ENCODE data around the gene TK2.
"Not testable (repeated sequence)": the region's sequence is repeated elsewhere in the genome, so short reads cannot be mapped to it uniquely, and the experiment has no call there.

Gene TK2

DNA sequence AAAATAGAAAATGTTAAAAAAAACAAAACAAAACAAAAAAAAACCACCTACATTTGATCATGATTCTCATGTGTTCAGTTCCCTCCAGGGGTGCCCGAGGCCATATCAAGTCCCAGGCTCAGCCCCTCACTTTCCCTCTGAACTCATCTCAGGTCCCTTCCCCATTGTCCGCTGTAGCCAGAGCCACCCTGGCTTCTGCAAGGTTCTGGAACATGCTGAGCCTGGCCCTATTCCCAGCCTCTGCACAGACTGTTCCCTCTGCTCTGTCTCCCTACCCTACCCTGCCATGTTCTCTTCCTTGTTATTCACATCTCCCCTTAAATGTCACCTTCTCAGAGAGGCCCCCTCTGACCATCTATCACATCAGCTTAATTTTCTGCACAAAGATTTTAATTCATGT, 46.9 kb downstream of the TK2 start:
- DNase-seq (ENCODE audit: low spot score), result no peak

DNA sequence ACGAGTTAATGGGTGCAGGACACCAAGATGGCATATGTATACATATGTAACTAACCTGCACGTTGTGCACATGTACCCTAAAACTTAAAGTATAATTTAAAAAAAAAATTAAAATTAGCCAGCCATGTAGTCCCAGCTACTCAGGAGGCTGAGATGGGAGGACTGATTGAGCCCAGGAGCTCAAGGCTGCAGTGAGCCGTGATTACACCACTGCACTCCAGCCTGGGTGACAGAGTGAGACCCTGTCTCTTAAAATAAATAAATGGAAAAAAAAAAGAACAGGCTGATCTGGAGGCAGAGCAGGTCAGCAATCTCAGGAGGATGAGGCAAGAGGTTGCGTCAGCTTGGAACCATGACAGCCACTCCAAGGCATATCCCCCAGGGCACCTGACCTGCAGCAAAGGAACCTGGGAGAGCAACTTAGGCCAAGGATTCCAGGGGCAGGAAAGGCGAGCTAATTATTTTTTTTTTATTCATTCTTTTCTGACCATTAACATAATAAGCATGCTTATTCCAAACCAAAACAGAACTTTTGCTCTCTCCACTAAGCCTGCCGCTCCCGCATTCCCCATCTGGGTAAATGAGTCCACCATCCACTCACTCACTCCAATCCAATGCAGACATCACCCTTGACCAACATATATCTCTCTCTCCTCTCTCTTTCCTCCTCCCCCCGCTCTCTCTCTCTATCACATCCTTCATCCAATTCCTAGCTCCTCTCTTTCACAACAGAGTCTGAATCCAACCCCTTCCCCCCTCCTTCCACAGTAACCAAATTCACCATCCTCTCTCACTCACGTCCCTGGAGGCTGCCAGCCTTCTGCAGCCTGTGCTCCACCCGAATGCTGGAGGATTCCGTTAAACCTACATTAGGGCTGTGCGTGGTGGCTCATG, 47.7 kb downstream of the TK2 start:
- no peak for DNase-seq (ENCODE audit: low spot score)

DNA sequence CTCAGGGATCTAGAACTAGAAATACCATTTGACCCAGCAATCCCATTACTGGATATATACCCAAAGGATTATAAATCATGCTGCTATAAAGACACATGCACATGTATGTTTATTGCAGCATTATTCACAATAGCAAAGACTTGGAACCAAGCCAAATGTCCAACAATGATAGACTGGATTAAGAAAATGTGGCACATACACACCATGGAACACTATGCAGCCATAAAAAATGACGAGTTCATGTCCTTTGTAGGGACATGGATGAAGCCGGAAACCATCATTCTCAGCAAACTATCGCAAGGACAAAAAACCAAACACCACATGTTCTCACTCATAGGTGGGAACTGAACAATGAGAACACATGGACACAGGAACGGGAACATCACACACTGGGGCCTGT, 48.4 kb downstream of the TK2 start:
- not testable (repeated sequence) for DNase-seq (ENCODE audit: low spot score)

DNA sequence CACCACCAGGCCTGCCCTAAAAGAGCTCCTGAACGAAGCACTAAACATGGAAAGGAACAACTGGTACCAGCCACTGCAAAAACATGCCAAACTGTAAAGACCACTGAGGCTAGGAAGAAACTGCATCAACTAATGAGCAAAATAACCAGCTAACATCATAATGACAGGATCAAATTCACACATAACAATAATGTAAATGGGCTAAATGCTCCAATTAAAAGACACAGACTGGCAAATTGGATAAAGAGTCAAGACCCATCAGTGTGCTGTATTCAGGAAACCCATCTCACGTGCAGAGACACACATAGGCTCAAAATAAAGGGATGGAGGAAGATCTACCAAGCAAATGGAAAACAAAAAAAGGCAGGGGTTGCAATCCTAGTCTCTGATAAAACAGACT, 52.0 kb downstream of the TK2 start:
- DNase-seq (ENCODE audit: low spot score), result not testable (repeated sequence)

DNA sequence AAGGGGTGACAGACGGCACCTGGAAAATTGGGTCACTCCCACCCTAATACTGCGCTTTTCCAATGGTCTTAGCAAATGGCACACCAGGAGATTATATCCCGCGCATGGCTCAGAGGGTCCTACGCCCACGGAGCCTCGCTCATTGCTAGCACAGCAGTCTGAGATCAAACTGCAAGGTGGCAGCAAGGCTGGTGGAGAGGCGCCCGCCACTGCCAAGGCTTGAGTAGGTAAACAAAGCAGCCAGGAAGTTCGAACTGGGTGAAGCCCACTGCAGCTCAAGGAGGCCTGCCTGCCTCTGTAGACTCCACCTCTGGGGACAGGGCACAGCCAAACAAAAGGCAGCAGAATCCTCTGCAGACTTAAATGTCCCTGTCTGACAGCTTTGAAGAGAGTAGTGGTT, 53.7 kb downstream of the TK2 start:
- not testable (repeated sequence) for DNase-seq (ENCODE audit: low spot score)

DNA sequence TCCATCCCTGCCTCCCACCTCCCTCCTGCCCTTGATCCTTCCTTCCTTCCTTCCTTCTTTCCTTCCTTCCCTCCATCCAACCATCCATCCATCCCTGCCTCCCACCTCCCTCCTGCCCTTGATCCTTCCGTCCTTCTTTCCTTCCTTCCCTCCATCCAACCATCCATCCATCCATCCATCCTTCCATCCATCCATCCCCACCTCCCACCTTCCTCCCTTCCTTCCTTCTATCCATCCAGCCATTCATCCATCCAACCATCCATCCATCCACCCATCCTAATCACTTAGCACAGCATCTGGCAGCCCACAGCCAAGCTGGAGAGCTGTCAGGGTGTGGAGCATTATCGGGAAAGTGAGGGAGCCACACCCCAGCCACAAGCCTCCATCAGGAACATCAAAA, 54.5 kb downstream of the TK2 start:
- no peak for DNase-seq (ENCODE audit: low spot score)

DNA sequence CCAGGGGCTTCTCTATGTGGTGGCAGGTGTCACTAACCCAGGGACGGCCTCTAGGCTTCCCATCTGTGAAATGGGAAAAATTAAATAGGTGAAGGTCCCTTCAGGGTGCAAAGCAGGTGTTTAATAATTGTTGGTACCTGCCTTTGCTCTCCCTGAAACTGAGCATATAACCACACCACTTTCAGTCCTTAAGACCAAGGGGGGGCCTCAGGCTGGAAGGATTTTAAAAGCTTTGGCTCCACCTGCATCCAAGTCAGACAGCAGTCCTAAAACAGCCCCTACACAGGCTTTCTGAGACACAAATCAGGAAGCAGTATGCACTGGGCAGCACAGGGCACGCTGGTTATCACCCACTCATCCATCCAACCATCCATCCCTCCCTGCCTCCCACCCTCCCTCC, 55.0 kb downstream of the TK2 start:
- no peak for DNase-seq (ENCODE audit: low spot score)

DNA sequence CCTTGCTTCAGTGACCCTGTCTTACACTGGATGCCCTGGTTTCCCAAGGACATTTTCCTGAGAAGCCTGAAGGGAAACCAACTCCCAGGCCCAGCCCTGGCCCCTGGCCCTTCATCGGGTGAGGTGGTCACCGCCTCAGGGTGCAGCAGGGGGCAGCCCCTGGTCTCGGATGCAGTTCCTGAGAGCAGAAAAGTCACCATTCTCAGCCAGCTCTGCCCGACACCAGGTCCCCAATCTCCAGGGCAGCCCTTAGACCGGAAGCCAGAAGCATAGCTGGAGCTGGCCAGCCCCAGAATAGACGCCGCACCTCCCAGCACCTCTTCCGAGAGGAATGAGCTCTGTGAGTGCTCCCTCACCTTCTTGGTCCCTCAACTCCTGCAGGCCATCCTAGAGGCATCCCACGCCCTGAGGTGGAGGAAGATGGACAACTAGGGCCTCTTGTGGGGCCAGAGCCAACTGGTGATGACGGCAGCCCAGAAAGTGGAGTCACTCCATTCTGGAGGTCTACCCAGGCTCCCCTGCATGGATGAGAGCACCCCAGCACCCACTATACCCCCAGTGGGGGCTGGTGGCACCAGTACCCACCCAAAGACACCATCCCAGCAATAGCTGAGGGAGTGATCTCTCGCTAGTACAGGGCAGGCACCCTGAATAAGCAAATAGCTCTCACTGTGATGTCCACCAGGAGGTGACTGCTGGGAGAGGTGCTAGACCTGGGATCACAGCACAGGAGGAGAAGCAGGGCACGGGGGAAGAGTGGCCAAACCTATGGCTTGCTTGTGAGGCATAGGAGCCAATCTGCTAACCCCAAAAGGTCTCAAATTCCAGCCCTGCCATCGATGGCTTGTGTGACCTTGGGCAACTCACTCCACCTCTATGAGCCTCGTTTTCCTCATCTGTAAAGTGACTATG, 56.2 kb downstream of the TK2 start:
- DNase-seq (ENCODE audit: low spot score), result no peak

DNA sequence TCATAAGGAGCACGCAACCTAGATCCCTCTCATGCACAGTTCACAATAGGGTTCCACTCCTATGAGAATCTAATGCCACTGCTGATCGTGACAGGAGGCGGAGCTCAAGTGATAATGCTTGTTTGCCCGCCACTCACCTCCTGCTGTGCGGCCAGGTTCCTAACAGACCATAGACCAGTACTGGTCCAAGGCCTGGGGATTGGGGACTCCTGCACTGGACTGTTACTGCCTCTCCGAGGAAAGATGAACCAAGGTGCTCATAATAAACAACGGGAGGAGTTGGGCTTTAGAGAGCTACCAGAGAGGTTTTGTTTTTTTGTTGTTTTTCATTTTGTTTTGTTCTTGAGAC, 58.2 kb downstream of the TK2 start:
- no peak for DNase-seq (ENCODE audit: low spot score)

DNA sequence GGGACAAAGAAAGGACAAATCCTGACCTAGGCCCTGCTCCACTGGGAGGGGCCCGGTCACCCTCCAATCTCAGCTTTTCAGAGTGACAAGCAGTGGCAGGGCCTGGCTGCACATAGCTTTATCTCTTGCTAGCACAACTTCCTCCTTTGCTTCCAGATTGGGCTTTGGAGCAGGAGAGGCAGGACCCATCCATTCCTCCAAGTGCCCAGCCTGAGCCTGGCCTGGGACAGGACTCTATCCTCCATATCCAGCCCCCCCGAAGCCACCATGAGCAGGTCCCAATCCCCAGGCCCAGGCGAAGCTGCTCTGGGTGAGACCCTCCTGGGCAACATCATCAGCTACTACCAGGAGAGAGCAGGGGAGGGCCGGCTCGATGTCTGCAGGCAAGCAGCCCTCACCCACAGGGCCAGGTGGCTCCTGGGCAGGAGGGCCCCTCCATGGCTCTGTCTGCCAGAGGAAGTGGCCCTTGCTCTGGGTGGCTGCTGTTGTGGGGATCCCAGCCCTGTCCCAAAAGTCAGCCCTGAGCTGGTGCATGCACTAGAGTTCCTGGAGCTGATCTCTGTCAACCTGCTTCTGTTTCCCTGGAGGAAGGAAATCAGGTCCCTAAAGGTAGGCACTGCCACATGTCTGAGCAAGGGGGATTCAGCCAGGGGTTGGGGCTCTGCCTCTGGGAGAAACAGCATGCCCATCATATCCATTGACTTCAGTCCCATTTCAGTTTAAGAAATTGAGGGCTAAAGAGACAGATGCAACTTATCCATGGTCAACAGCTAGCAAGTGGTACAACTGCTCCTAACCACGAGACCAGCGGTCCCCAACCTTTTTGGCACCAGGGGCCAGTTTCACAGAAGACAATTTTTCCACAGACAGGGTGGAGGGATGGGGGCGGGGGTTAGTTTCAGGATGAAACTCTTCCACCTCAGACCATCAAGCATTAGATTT, 58.9 kb downstream of the TK2 start:
- DNase-seq (ENCODE audit: low spot score), result no peak

DNA sequence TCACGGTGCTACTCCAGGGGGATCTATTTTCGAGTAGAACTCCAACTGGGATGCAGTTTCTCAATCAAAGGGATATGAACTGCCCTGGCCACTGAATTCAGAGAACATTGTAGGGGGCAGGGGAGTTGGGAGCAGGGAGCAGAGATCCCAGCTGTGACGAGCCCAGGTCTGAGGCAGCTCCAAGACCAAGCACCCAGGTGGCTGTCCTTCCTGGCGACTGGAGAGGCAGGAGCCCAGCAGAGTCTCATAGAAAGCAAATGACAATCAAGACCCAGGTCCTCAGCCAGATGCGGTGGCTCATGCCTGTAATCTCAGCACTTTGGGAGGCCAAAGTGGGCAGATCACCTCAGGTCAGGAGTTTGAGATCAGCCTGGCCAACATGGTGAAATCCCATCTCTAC, 60.1 kb downstream of the TK2 start:
- DNase-seq (ENCODE audit: low spot score), result no peak

DNA sequence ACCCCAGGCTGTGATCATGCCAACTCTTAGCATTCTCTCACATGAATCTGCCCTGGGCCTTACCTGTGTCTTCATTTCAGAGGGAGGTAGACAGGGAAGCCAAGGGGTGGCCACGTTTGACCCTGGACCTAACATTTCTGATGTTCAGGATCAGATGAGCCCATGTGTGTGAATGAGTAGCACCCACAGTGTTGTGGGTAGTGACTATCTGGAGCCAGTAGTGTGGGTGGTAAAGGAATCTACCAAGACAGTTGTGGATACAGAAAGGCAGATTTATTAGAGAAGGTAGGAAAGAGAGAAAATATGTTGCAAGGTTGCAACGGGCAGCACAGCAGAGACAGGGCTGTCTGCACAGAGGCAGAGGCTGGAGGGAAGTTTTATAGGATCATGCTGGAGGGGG, 60.5 kb downstream of the TK2 start:
- no peak for DNase-seq (ENCODE audit: low spot score)

DNA sequence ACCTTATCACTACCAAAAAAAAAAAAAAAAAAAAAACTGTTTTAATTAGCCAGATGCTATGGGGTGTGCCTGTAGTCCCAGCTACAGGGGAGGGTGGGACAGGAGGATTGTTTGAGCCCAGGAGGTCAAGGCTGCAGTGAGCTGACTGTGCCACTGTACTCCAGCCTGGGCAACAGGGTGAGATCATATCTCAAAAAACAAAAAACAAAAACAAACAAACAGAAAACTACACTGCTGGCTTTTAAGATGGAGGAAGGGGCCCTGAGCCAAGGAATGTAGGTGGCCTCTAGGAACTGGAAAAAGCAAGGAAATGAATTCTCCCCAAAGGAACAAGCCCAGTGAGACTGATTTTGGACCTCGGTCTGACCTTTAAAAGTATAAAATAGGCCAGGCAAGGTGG, 61.4 kb downstream of the TK2 start:
- DNase-seq (ENCODE audit: low spot score), result no peak

DNA sequence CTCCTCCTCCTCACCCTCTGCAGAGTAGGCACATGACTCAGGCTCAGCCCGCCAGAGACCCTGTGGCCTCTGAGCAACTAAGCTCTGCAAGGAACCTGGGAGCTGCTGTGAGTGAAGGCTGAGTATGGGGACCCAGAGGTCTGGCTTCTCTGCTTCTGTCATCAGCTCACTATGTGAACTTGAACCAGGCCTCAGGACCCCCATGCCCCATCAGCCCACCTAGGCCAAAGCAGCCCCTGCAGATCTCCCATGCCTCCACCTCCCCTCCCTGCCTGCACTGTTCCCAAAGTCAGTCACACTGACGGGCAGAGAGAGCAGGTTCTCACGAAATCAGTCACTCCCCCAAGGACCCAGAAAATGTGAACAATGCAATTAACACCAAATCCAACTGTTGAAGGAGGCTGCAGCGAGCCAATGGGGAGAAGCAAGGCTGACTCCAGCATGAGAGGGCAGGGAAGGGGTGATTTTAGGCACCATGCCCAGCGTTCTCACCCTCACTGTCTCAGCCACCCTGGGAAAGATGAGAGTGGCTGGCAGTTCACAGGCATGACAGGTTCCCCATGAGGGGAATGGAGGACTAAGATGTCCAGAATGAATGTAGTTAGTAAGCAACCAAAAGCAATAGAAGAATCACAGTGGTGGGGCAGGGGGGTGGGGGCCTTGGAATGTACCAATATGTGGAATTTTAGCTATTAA, 62.2 kb downstream of the TK2 start:
- no peak for DNase-seq (ENCODE audit: low spot score)

DNA sequence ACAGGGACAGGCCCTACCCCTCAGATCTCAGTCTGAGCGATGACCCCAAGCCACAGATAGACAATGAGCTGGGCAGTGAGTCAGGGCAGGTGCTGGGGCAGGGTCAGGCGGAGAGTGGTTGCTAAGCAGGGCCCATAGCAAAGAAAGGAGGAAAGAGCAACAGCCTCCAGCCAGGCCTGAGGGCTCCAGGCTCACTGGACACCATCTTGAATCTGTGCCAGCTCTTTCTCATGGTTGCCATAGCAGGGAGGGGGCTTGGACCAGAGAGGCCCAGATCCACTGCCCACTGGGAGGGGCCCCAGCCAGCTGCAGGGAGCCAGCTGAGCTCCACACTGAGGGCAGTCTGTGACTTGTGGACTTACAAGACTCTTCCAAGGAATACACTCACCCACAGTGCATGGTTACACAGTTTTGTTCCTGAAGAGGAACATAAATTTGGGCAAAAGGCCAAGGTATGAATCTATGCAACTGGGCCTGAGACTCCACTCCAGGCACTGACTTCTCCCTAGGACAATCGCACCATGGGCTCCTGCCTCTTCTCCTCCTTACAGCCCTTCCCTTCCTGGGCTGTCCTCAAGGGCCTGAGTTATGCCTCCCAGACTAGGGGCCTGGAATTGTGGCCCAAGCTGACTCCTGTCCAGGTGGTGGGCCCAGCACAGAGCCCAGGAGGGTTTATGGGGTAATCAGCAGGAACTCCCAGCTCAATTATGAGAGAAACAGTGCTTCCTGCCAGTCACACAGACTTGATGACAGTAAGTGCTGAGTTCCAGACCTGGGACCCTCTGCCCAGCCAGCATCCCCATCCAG, 62.9 kb downstream of the TK2 start:
- DNase-seq (ENCODE audit: low spot score), result no peak

DNA sequence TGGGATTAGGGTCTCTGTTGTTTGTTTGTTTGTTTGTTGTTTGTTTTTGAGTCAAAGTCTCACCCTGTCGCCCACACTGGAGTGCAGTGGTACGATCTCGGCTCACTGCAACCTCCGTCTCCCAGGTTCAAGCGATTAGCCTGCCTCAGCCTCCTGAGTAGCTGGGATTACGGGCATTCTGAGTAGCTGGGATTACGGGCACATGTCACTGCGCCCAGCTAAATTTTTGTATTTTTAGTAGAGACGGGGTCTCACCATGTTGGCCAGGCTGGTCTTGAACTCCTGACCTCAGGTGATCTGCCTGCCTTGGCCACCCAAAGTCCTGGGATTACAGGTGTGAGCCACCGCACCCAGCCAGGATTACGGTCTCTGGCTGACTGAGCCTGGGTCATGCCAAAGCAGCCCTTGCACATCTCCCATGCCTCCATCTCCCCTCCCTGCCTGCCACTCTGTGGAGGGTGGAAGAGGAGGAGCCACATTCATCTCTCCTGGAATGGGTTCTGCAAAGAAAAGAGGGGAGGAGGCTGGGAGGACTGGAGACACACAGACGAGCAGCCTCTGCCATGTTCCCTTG, 63.6 kb downstream of the TK2 start:
- DNase-seq (ENCODE audit: low spot score), result no peak

DNA sequence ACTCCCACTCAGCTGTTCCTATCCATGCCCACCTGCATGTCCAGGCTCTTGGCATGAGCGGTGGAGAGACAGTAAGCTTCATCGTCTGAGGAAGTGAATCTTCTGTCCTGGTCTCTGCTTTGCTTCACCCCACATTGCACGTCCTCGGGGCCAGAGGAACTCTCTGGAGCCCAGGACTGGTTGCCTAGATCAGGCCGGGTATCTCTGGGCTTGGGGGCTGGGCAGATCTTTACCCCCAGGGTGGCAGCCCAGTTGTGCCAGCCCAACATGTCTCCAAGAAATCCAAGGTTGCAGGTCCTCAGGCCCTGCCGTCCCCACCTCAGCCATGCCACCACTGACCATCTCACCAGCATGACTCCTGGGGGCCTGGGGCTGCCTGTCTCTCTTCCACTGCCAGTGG, 64.5 kb downstream of the TK2 start:
- no peak for DNase-seq (ENCODE audit: low spot score)

DNA sequence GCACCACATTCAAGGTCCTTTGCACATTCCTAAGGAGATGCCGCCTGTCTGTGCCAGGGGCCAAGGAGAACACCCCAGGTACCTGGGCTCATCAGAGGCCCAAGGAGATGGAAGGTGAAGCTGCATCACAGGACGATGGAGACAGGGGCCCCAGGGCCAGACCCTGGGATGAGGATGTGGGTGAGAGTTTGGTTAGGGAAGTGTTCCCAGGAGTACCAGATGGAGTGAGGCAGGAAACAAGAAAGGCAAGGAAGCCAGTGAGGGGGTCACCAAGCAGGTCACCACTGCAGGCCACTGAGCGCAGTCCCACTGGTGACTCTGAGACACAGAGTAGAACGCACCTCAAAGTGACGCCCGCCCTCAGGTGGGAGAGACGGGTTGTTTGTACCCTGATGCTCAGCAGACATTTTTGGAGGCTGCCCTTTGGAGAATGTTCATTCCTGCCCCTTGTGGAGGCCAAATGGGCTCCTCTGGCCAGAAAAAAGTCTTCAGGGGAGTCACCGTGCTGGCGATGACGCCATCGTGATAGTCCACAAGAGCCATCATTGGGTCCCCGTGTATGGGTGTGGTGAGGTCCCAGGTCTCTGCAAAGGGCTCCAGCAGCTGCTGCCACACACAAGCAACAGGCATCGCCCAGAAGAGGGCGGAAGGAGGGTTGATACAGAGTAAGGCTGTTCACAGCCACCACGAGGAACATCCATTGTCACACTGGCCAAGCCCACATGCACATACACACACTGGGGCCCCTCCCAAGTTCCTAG, 65.3 kb downstream of the TK2 start:
- no peak for DNase-seq (ENCODE audit: low spot score)

DNA sequence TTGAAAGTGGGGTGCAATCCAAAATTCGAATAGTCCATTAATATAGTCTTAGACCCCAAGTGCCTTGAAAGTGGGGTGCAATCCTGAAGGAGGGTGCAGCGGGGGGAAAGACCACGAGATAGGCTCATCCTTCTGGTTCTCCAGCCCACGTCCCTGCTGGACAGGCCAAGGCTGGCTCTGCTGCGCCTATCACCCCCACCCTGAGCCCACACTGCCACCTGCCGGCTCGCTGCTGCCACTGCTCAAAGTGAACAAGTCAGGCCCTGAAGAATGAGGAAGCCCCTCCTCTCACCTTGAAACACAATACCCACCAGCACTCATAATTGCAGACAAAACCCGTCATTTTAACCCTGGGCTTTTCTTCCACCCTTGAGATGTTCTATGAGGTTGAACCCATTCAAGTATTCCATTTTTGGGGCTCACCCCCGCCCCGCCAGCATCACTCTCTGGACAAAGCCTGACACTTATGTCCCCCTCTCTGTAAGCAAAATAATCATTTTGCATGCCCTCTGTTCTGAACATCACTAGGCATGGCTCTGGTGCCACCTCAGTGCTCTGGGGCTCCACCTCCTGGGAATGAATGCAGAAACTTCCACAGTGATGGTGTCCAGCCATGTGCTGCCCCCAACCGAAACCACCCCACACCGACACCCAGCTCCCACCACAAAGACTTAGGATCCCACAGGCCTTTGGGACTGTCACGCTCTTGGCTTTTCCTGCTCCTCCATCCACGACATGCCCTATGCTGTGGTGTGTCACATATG, 66.1 kb downstream of the TK2 start:
- DNase-seq (ENCODE audit: low spot score), result peak; percentile 72

Data from CD4-positive, alpha-beta T cell treated with Interleukin-15 for 4 hours (primary cell).